Neutrophil (primary cell): ENCODE data around the gene NAXE.
"Not testable (repeated sequence)": the region's sequence is repeated elsewhere in the genome, so short reads cannot be mapped to it uniquely, and the experiment has no call there.

Experiments
- H3K27ac ChIP-seq: fragments of 200-600 bp; sonication (generic); 2 replicates; pipeline ENCODE4 v1.5.1; 2016; ENCODE audit warnings: mild to moderate bottlenecking, moderate library complexity
- H3K27me3 ChIP-seq: fragments of 200-600 bp; sonication (generic); 2 replicates; pipeline ENCODE4 v1.6.0; 2016; ENCODE audit warnings: mild to moderate bottlenecking
- H3K36me3 ChIP-seq: fragments of 200-600 bp; sonication (generic); 2 replicates; pipeline ENCODE4 v1.5.1; 2017
- H3K4me1 ChIP-seq, 2 experiments: fragments of 200-600 bp in 1 of 2; sonication (generic) in 1 of 2; 1 replicate in 1 of 2; 2 replicates in 1 of 2; pipeline versions ENCODE4 v1.5.1 to v1.6.1; 2013 to 2016; ENCODE audit warnings: low read depth in 1 of 2, low read length in 1 of 2, mild to moderate bottlenecking in 1 of 2, moderate library complexity in 1 of 2; ENCODE audit not compliant: control insufficient read depth in 1 of 2, insufficient read depth in 1 of 2
- H3K4me3 ChIP-seq, 2 experiments: fragments of 200-600 bp in 1 of 2; sonication (generic) in 1 of 2; 1 replicate in 1 of 2; 2 replicates in 1 of 2; pipeline ENCODE4 v1.5.1; 2013 to 2016; ENCODE audit warnings: low read depth in 1 of 2, low read length in 1 of 2, mild to moderate bottlenecking in 1 of 2, moderate library complexity in 1 of 2
- H3K9me3 ChIP-seq: fragments of 200-600 bp; sonication (generic); 2 replicates; pipeline ENCODE4 v1.5.1; 2016
- TF ChIP-seq, protein P1 (sequence below): fragments of 200-600 bp; sonication (generic); IDR thresholded peaks from 2 replicates; pipeline ENCODE4 v1.5.1; 2016; ENCODE audit warnings: antibody characterized with exemption

NAXE gene

DNA sequence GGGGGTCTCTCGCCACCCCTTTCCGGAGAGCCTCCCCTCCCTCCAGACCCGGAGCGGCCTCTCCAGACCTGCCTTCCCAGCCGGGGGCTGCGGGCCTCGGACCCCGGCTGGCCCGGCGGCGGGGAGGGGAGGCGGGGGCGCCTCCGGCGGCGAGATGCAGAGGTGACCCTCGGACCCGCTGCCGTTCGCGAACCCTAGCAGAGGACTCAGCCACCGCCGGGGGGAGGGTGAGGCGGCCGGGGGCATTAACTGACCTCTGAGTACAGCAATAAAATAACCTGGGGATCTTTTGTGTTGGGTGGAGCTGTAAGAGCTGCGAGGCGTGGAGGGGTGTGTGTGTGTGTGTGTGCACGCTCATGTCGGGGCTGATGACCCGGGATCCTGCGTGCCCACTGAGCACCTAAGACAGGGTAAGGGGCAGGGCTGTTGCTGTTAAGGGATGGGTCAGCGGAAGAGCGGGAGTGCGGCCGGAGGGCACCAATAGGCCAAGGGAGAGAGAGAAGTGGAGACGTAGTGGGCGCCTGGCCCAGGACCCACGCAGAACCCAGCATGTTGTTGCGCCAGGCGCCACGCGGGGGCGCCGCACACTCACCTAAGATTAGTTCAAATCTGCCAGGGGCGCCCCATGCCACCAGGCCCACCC is 34.0 kb downstream of the NAXE start:
- Histone ChIP-seq H3K9me3 (no peaks in the 10 kb centered on the region), H3K36me3 (no peaks in the 10 kb centered on the region), H3K4me1 (peaks cover 0 to 14% of the 10 kb centered on the region in 2 experiments), H3K27me3 (peaks cover 100% of the 10 kb centered on the region), H3K27ac (no peak overlapping the region), H3K4me3 (no peak overlapping the region)
- TF ChIP-seq, protein P1, sequence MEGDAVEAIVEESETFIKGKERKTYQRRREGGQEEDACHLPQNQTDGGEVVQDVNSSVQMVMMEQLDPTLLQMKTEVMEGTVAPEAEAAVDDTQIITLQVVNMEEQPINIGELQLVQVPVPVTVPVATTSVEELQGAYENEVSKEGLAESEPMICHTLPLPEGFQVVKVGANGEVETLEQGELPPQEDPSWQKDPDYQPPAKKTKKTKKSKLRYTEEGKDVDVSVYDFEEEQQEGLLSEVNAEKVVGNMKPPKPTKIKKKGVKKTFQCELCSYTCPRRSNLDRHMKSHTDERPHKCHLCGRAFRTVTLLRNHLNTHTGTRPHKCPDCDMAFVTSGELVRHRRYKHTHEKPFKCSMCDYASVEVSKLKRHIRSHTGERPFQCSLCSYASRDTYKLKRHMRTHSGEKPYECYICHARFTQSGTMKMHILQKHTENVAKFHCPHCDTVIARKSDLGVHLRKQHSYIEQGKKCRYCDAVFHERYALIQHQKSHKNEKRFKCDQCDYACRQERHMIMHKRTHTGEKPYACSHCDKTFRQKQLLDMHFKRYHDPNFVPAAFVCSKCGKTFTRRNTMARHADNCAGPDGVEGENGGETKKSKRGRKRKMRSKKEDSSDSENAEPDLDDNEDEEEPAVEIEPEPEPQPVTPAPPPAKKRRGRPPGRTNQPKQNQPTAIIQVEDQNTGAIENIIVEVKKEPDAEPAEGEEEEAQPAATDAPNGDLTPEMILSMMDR: peak; percentile 54

DNA sequence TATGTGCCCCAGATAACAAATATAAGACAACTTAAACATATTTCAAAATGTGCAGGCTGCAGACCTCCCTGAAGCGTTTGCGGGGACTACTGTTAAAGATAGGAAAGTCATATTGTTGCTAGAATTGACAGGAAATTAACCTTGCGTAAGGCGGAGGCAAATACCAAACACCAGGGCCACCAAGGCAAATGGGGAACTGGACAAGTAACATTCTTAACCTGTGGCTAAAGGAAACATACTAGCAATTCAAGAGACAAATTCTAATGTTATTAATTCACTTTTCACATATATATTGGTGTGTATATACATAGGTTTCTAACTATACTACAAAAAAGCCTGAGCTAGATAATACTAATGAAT is 34.5 kb downstream of the NAXE start:
- no peak overlapping the region for H3K4me3 ChIP-seq
- TF ChIP-seq, protein P1: no peak
- no peaks in the 10 kb centered on the region for H3K9me3 ChIP-seq
- peaks cover 0 to 14% of the 10 kb centered on the region in 2 experiments for H3K4me1 ChIP-seq
- no peaks in the 10 kb centered on the region for H3K36me3 ChIP-seq
- H3K27me3 ChIP-seq: peaks cover 100% of the 10 kb centered on the region
- no peak overlapping the region for H3K27ac ChIP-seq

DNA sequence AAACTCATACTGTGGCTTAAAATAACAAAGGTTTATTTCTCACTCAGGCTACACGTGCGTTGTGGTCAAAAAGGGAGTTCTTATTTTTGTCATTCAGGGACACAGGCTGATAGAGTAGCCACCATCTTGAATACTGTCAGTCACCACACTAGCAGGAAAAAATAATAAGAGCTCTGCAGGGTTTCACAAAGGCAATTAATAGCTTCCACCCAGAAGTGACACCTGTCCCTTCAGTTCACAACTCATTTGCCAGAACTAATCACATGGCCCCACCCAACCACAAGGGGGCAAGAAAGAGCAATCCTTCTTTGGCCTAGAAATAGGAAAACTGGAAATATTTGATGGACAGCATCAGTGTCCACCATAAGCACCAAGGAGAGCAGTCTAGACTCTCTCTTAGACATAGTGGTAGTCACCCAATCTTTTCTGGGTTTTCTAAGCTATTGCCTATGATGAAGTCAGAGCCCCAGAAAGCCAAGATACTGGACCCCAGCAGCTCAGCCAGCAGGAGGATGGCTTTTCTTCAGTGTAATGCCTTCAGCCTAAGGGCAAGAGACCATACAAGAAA is 35.8 kb downstream of the NAXE start:
- H3K9me3 ChIP-seq: no peaks in the 10 kb centered on the region
- TF ChIP-seq, protein P1: no peak
- peaks cover 100% of the 10 kb centered on the region for H3K27me3 ChIP-seq
- no peak overlapping the region for H3K27ac ChIP-seq
- no peak overlapping the region for H3K4me3 ChIP-seq
- H3K4me1 ChIP-seq: peaks cover 0 to 14% of the 10 kb centered on the region in 2 experiments
- no peaks in the 10 kb centered on the region for H3K36me3 ChIP-seq

DNA sequence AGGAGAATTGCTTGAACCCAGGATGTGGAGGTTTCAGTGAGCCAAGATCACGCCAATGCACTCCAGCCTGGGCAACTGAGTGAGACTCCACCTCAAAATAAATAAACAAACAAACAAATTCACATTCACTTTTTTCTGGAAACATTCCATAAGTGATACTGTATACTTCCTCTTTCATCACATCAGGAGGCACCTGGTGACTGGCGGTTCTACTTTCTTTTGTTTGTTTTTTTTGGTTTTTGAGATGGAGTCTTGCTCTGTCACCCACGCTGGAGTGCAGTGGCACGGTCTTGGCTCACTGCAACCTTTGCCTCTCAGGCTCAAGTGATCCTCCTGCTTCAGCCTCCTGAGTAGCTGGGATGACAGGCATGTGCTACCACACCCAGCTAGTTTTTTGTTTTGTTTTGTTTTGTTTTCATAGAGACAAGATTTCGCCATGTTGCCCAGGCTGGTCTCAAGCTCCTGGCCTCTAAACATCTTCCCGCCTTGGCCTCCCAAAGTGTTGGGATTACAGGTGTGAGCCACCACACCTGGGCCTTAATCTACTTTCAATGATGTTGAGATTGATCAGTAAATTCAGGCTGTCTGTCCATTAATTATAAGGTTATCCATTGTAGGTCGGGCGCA is 38.4 kb downstream of the NAXE start:
- Histone ChIP-seq H3K27me3 (peaks cover 100% of the 10 kb centered on the region), H3K36me3 (no peaks in the 10 kb centered on the region), H3K9me3 (no peaks in the 10 kb centered on the region), H3K27ac (no peak overlapping the region), H3K4me1 (peaks cover 0 to 8% of the 10 kb centered on the region in 2 experiments), H3K4me3 (no peak overlapping the region)
- TF ChIP-seq, protein P1: no peak

DNA sequence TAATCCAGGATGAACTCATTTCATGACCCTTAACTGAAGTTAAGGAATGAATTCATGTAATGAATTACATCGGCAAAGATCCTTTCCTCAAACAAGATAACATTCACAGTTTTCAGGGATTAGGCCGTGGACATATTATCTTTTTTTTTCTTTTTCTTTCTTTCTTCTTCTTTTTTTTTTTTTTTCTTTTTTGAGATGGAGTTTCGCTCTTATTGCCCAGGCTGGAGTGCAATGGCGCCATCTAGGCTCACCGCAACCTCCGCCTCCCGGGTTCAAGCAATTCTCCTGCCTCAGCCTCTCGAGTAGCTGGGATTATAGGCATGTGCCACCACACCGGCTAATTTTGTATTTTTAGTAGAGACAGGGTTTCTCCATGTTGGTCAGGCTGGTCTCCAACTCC is 39.6 kb downstream of the NAXE start:
- peaks cover 100% of the 10 kb centered on the region for H3K27me3 ChIP-seq
- not testable (repeated sequence) for H3K36me3 ChIP-seq, H3K27ac ChIP-seq, H3K4me1 ChIP-seq, H3K4me3 ChIP-seq, H3K9me3 ChIP-seq

DNA sequence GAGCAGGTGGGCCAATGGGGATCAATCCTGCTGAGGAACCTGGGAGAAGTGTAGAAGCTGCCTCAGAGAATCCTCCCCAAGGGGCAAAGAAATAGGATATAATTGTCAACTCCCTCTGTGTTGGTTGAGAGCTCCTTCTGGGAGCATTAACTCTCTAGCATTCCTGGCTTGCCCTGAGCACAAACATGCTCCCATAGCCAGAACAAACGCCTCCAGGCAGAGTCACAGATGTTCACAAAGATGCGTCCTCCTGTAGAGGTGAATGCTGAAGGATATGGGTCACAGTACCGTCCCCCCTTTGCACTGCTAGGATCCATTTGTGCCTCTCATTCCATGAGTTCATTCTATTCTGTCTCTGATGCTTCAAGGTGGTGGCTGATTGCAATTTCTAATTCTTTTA is 40.8 kb downstream of the NAXE start:
- Histone ChIP-seq H3K27me3 (peaks cover 97% of the 10 kb centered on the region), H3K27ac (no peak overlapping the region), H3K4me3 (no peak overlapping the region), H3K9me3 (no peaks in the 10 kb centered on the region), H3K4me1 (no peaks in the 10 kb centered on the region), H3K36me3 (no peaks in the 10 kb centered on the region)
- TF ChIP-seq, protein P1: no peak
